ENCODE results near the gene AUTS2. TPM values are rescaled to one million over a fixed set of nuclear protein-coding genes. Genes with fewer than 3 reads are reported as not detected.

The AUTS2 gene
- total and polyA plus RNA-seq, 11 donors = 3.4 to 14.0 (median 7.3) TPM

DNA sequence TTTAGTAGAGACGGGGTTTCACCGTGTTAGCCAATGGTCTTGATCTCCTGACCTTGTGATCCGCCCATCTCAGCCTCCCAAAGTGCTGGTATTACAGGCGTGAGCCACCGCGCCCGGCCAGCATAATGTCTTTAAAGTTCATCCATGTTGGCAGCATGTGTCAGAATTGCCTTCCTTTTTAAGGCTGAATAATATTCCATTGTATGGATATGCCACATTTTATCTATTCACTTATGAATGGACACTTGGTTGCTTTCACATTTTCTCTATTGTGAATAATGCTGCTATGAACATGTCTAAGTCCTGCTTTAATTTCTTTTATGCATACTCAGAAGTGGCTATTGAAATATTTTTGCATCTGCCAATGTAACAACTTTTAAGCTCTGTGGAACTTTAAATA, 779.7 kb downstream of the AUTS2 start:
- DNase-seq (no peak), ATAC-seq (no peak)
- no peak for TF ChIP-seq POLR2A (IDR thresholded peaks at IDR 0.05)
- no peak for TF ChIP-seq CTCF (IDR thresholded peaks at IDR 0.05)
- Histone ChIP-seq H3K27me3 (no peaks in the 10 kb centered on the region), H3K36me3 (no peaks in the 10 kb centered on the region), H3K4me1 (peaks cover 0 to 13% (median 2%) of the 10 kb centered on the region in 12 donors), H3K4me3 (no peak overlapping the region), H3K27ac (no peak overlapping the region), H3K9me3 (peaks cover 0 to 3% (median 0%) of the 10 kb centered on the region in 12 donors)
- intact Hi-C loops (cut with DNase I) = no loop called here
- WGBS, 4 donors = 96 to 100% (median 99%) methylated on average over 7 of the region's 7 CpGs

DNA sequence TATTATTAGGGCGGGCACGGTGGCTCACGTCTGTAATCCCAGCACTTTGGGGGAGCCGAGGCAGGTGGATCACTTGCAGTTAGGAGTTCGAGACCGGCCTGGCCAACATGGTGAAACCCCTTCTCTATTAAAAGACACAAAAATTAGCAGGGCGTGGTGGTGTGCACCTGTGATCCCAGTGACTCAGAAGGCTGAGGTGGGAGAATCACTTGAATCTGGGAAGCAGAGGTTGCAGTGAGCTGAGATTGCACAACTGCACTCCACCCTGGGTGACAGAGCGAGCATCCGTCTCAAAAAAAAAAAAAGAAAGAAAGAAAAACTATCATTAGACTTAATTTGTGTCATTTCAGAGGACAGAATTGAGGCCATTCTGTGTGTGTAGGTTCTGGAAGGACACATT, 780.9 kb downstream of the AUTS2 start:
- WGBS, 4 donors = 92 to 97% (median 95%) methylated on average over 9 of the region's 9 CpGs
- H3K27ac ChIP-seq = peak overlapping the region in 1 of 12 donors; percentile 58

GRCh38 chr7:70380421-70381015, 782.2 kb downstream of the AUTS2 start:
- Histone ChIP-seq H3K9me3 (peaks cover 0 to 3% (median 0%) of the 10 kb centered on the region in 12 donors), H3K27ac (peak overlapping the region in 5 of 12 donors; percentile 13 to 66 (median 58)), H3K4me3 (no peak overlapping the region), H3K36me3 (no peaks in the 10 kb centered on the region), H3K27me3 (no peaks in the 10 kb centered on the region), H3K4me1 (peaks cover 0 to 13% (median 2%) of the 10 kb centered on the region in 12 donors)
- intact Hi-C loops (cut with DNase I) = no loop called here
- ATAC-seq (peak; percentile 76 to 93 (median 86)), DNase-seq (peak; percentile 51 to 75 (median 56))
- no peak for TF ChIP-seq POLR2A (IDR thresholded peaks at IDR 0.05)
- no peak for TF ChIP-seq CTCF (IDR thresholded peaks at IDR 0.05)
- 74 to 89% (median 86%) methylated on average over 9 of the region's 9 CpGs for WGBS, 4 donors

More for the DNA sequence above, 780.9 kb downstream of the AUTS2 start:
- TF ChIP-seq CTCF (IDR thresholded peaks at IDR 0.05) = no peak
- no peak for TF ChIP-seq POLR2A (IDR thresholded peaks at IDR 0.05)
- intact Hi-C loops (cut with DNase I) = no loop called here
- H3K4me1 ChIP-seq = peaks cover 0 to 15% (median 2%) of the 10 kb centered on the region in 12 donors
- no peaks in the 10 kb centered on the region for H3K27me3 ChIP-seq
- H3K9me3 ChIP-seq = peaks cover 0 to 3% (median 0%) of the 10 kb centered on the region in 12 donors
- H3K36me3 ChIP-seq = no peaks in the 10 kb centered on the region
- DNase-seq (no peak), ATAC-seq (no peak)
- H3K4me3 ChIP-seq = no peak overlapping the region

DNA sequence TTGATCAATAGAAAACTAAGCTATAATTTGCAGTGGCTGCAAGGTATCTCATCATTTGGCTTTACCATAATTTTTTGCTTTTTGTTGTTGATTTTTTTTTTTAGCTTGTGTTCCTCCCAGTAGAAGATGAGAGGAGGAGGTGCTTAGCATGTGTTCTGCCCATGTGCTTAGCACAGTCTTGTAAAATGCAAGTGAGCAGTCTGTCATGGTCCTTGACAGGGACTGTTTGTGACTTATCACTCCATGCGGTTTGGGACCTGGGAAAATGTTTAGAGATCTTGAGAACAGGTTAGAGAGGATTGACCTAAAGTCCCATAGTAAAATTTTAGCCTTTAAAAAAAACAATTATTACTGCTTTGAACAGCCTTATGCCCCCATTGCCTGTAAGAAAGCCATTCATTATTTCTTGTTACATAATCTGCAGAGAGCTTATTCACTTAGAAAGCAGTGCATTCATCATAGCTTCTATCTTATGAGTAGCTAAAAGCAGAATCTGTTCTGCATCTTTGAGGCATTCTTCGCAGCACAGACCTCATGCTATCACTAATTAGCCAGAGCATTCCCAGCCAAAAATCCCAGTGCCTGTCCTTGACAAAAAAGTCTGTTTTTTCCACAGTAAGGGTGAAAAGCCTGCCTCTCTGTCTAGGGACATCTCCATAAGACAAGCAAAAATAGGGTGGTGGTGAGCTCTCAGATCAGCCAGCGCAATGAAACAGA, 784.9 kb downstream of the AUTS2 start:
- TF ChIP-seq POLR2A (IDR thresholded peaks at IDR 0.05) (no peak), CTCF (IDR thresholded peaks at IDR 0.05) (no peak)
- intact Hi-C loops (cut with DNase I) = no loop called here
- Histone ChIP-seq H3K27me3 (no peaks in the 10 kb centered on the region), H3K9me3 (no peaks in the 10 kb centered on the region), H3K27ac (no peak overlapping the region), H3K4me3 (no peak overlapping the region), H3K36me3 (no peaks in the 10 kb centered on the region), H3K4me1 (peaks cover 0 to 17% (median 3%) of the 10 kb centered on the region in 12 donors)
- no peak for DNase-seq
- no peak for ATAC-seq
- 87 to 97% (median 91%) methylated on average over 3 of the region's 3 CpGs for WGBS, 4 donors
